GM13976 (cell line): Measurements from ENCODE around the gene CCDC158.

Experiments
- DNase-seq: peaks from one replicate; pipeline ENCODE4 v3.0.0; 2012; ENCODE audit warnings: low spot score
- in situ Hi-C: fragments of 300-500 bp; cut with MboI; formaldehyde crosslinking; loops from one replicate; pipeline ENCODE4 v1.12.0; 2022; ENCODE audit warnings: low sequenced_read_pairs, mixed read lengths, inconsistent platforms; ENCODE audit not compliant: unreplicated experiment
- TF ChIP-seq, protein P1 (sequence below): IDR thresholded peaks from 2 replicates; pipeline ENCODE4 v1.5.1; 2012; ENCODE audit warnings: borderline replicate concordance, mild to moderate bottlenecking; ENCODE audit not compliant: insufficient read depth; ENCODE audit errors: extremely low read depth, missing control alignments, control extremely low read depth

The CCDC158 gene

GRCh38 chr4:76316131-76316530, 104.8 kb downstream of the CCDC158 start:
- TF ChIP-seq, protein P1, sequence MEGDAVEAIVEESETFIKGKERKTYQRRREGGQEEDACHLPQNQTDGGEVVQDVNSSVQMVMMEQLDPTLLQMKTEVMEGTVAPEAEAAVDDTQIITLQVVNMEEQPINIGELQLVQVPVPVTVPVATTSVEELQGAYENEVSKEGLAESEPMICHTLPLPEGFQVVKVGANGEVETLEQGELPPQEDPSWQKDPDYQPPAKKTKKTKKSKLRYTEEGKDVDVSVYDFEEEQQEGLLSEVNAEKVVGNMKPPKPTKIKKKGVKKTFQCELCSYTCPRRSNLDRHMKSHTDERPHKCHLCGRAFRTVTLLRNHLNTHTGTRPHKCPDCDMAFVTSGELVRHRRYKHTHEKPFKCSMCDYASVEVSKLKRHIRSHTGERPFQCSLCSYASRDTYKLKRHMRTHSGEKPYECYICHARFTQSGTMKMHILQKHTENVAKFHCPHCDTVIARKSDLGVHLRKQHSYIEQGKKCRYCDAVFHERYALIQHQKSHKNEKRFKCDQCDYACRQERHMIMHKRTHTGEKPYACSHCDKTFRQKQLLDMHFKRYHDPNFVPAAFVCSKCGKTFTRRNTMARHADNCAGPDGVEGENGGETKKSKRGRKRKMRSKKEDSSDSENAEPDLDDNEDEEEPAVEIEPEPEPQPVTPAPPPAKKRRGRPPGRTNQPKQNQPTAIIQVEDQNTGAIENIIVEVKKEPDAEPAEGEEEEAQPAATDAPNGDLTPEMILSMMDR: no peak
- in situ Hi-C loops: no loop called here
- no peak for DNase-seq

DNA sequence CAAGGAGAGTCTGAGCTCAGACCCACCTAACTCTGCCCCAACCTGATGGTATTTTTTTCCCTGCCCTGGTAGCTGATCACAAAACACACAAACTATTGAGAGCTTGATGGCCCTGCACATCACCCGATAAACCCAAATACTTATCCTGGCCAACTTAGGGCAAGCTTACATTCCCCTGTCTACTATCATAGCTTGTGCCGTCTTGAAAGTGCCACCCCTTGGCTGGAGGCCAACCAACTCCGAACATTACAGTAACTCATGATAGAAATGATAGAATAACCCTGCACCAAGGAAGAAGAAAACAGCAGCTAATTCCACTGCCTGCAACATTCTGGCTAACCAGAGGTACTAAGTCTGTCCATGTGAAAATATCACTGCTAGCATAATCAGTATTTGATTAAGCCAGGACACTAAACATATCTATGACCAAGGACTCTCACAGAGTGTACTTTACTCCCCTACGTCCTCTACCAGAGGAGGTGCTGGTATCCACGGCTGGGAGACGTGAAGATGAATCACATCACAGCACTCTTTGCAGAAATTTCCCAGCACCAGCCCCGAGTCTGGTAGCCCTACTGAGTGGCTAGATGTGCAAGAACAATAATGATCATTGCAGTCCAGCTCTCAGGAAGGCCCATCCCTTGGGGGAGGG, 105.5 kb downstream of the CCDC158 start:
- no peak for DNase-seq
- in situ Hi-C loops: no loop called here
- TF ChIP-seq, protein P1: no peak

- in situ Hi-C loops: no loop called here
- TF ChIP-seq, protein P1: no peak
- DNase-seq: no peak
Observed at GRCh38 chr4:76313547-76313946, 107.4 kb downstream of the CCDC158 start.

- no peak for DNase-seq
- TF ChIP-seq, protein P1: no peak
- in situ Hi-C loops: no loop called here
Observed at GRCh38 chr4:76312457-76312856, 108.5 kb downstream of the CCDC158 start.

DNA sequence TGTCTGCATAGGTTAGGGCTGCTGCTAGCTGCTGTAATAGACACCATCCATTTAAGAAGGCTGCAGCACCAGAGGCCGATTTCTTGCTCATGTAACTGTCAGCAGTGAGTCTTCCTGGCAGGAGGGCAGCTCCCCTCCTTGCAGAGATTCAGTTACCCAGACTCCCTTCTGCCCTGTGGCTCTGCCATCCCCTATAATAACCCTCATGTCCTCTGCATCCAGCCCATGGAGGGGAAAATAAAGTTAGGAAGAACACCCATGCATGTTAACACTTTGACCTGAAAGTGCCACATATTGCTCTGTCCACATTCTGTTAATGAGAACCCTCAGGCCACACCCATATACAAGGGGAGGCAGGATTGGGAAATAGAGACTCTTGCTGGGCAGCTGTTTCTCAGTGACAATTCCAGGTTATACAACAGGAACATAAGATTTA, 109.0 kb downstream of the CCDC158 start:
- no peak for DNase-seq
- in situ Hi-C loops: no loop called here
- TF ChIP-seq, protein P1: no peak

GRCh38 chr4:76310683-76311082, 110.3 kb downstream of the CCDC158 start:
- no peak for DNase-seq
- in situ Hi-C loops: no loop called here
- TF ChIP-seq, protein P1: no peak
